ENCODE results near the gene CERT1.
"Not testable (repeated sequence)": the region's sequence is repeated elsewhere in the genome, so short reads cannot be mapped to it uniquely, and the experiment has no call there.

Gene CERT1

DNA sequence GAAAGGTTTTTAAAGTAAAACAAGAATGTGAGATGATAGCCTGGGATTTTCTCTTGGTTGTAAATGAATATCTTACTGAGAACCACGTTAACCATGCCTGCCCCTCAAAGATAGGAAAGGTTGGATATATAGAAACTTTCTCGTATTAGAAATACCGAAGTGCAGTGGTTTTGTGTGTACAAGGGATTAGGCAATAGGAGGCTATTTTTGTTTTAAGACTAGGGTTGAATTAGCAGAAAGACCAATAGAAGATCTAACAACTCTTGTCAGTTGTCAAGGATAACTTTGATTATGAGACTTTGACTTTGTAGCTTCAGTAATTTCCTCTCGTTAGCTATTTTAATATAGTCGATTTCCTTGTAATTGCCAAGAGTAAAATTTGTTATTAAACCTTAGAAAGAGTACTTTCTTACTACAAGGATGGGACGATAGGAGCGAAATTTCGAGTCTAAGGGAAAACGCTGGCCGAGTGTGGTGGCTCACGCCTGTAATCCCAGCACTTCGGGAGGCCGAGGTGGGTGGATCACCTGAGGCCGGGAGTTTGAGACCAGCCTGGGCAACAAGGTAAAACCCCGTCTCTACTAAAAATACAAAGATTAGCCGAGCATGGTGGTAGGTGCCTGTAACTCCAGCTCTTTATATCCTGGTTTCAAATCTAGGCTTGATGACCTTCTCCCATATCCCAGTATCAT lies 1.1 kb upstream of the CERT1 start:
- TF ChIP-seq, protein P1, sequence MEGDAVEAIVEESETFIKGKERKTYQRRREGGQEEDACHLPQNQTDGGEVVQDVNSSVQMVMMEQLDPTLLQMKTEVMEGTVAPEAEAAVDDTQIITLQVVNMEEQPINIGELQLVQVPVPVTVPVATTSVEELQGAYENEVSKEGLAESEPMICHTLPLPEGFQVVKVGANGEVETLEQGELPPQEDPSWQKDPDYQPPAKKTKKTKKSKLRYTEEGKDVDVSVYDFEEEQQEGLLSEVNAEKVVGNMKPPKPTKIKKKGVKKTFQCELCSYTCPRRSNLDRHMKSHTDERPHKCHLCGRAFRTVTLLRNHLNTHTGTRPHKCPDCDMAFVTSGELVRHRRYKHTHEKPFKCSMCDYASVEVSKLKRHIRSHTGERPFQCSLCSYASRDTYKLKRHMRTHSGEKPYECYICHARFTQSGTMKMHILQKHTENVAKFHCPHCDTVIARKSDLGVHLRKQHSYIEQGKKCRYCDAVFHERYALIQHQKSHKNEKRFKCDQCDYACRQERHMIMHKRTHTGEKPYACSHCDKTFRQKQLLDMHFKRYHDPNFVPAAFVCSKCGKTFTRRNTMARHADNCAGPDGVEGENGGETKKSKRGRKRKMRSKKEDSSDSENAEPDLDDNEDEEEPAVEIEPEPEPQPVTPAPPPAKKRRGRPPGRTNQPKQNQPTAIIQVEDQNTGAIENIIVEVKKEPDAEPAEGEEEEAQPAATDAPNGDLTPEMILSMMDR (conservative IDR thresholded peaks at IDR 0.05; ENCODE audit: low read depth, low read length) = no peak
- DNase-seq (ENCODE audit: low read depth) = no peak
- peak overlapping the region; percentile 94 for H3K4me3 ChIP-seq (ENCODE audit: low read length)

DNA sequence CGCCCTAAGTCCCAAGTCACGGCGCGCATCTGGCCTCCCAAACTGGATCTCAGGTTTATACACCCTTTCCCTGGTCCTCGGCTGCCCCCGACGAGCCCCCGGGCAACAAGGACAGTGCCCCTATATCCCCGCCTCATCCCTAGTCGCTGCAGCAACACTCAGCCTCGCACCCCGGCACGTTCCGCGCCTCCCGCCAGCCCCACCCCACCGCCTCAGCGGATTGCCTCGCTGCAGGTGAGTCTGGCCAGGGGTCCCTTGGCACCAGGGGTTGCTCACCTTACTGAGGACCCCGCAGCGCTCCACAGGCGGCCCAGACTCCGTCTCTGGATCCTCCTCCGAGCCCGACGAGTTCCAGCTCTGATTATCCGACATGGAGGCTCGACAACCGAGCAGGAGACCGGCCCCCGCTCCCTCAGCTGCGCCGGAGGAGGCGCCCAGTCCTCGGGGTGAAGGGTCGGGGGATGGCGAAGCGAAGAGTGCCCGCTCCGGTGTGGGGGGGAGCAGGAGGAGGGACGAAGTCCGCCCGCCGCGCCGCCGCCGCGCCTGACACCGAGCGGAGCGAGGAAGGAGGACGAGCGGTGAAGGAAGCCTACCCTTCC lies 494 bp downstream of the CERT1 start:
- no peak for DNase-seq (ENCODE audit: low read depth)
- TF ChIP-seq, protein P1 (conservative IDR thresholded peaks at IDR 0.05; ENCODE audit: low read depth, low read length) = no peak
- peak overlapping the region; percentile 94 for H3K4me3 ChIP-seq (ENCODE audit: low read length)

DNA sequence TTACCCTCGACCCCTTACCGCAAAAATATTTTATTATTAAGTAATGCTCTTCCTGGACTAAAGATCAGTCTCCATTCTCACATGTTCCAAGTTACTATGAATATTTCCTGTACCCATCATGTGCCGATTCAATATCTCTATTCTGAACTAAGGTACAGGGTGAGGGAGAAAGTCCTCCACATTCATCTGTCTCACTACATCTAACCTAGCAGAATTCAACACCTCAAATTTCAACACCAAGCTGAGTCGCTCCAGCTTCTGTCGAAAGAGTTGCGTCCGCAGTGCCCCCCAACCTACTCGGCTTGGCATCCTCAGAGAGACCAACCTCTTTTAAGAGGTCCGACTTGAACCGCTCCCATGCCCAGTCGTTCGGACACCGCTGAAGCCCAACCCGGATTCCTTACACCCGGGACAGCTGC lies 1.0 kb downstream of the CERT1 start:
- DNase-seq (ENCODE audit: low read depth) = no peak
- TF ChIP-seq, protein P1 (conservative IDR thresholded peaks at IDR 0.05; ENCODE audit: low read depth, low read length) = no peak

DNA sequence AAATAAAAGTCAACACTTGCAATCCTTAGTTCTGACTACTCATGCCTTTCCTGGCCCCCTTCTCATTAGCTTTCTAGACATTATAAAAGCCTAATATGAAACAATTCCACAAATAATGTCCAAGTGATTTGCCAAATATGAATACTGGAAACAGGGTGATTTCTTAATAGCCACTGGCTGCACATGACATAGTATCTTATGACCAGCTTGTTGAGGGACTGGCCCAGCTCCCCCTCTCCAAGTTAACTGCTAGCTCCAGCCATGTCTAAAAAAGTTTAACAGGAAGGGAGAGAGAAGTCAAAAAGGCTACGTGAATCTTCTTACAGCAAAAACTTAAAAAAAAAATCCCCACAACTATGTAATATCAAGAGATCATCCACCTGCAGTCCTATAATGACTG lies 1.5 kb downstream of the CERT1 start:
- peak; percentile 43 for DNase-seq (ENCODE audit: low read depth)
- peak overlapping the region; percentile 94 for H3K4me3 ChIP-seq (ENCODE audit: low read length)
- TF ChIP-seq, protein P1 (conservative IDR thresholded peaks at IDR 0.05; ENCODE audit: low read depth, low read length) = no peak

More for the DNA sequence above, 1.0 kb downstream of the CERT1 start:
- H3K4me3 ChIP-seq (ENCODE audit: low read length) = peak overlapping the region; percentile 94

DNA sequence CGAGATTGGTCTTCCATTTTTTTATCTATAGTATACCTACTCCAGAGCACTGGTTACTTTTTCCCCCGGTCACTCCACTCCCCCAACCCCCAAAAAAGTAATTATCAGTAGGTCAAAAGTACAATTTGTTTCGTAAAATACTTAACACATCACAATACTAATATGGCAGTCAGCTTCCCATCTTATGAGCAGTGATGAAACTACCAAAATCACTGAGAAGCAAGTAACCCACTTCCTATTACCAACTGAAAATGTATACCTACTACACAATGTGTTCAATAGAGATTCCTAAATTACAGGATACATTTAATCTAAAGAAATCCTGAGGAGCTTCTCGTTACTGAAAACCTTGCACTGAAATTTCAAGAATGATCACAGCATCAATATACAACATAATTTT lies 1.9 kb downstream of the CERT1 start:
- DNase-seq (ENCODE audit: low read depth) = no peak
- H3K4me3 ChIP-seq (ENCODE audit: low read length) = peak overlapping the region; percentile 94

DNA sequence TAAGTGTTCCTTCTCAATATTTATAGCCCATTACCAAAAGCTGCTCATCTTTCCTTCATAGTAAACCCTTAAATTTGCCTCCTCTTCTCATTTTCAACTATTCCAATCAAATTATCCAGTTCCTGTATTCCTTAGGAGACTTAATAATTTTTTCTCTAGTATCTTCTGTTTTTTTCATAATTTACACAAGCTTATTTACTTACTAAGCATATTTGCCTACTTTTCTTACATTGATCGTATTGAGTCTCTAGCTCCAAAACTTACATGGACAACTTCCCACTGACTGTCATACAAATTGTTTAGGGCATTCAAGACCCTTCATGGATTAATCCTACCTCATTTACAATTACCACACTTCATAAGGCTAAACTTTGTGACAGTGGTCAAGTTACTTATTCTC lies 3.6 kb downstream of the CERT1 start:
- DNase-seq (ENCODE audit: low read depth) = no peak
- no peak overlapping the region for H3K4me3 ChIP-seq (ENCODE audit: low read length)
- TF ChIP-seq, protein P1 (conservative IDR thresholded peaks at IDR 0.05; ENCODE audit: low read depth, low read length) = no peak

More for the DNA sequence above, 1.9 kb downstream of the CERT1 start:
- TF ChIP-seq, protein P1 (conservative IDR thresholded peaks at IDR 0.05; ENCODE audit: low read depth, low read length) = no peak

DNA sequence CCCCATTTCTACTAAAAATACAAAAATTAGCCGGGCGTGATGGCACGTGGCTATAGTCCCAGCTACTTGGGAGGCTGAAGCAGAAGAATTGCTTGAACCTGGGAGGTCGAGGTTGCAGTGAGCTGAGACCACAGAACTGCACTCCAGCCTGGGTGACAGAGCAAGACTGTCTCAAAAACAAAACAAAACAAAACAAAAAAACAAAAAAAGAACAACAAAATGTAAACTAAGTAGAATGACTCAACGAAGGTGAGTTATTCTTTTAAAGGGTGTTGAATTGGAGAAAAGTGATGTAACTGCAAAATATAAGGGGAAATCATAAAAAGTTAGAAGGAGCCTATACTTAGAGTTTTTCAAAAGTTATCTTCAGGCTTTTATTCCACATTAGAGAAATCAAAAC lies 6.3 kb downstream of the CERT1 start:
- DNase-seq (ENCODE audit: low read depth); H3K4me3 ChIP-seq (ENCODE audit: low read length): not testable (repeated sequence)

DNA sequence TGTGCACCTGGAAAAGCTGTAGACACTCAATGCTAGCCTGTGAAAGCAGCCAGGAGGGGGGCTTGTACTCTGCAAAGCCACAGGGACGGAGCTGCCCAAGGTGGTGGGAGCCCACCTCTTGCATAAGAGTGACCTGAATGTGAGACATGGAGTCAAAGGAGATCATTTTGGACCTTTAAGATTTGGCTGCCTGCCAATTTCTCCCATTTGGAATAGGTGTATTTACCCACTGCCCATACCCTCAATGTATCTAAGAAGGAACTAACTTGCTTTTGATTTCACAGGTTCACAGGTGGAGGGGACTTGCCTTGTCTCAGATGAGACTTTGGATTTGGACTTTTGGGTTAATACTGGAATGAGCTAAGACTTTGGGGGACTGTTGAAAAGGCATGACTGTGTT lies 12.6 kb downstream of the CERT1 start:
- not testable (repeated sequence) for DNase-seq (ENCODE audit: low read depth); H3K4me3 ChIP-seq (ENCODE audit: low read length)
